Activated CD8-positive, alpha-beta memory T cell treated with anti-CD3 and anti-CD28 coated beads, Interleukin-2, amount 50 U/mL, for 48 hours (primary cell): Measurements from ENCODE around the gene LIPE.
"Not testable (repeated sequence)": the region's sequence is repeated elsewhere in the genome, so short reads cannot be mapped to it uniquely, and the experiment has no call there.

ENCODE experiments used
- DNase-seq: peaks from one replicate; pipeline ENCODE4 v3.0.0-alpha.2; 2020

LIPE gene

GRCh38 chr19:42427313-42427712 lies at the start of gene LIPE:
LIPE (minus strand) TSS chr19:42427388; CDS start chr19:42427149, 239 bp downstream.
- DNase-seq, result no peak

- no peak for DNase-seq
These were observed 48.2 kb upstream of the LIPE start for GRCh38 chr19:42475366-42475765.

GRCh38 chr19:42474743-42475142 lies 47.6 kb upstream of the LIPE start:
- no peak for DNase-seq

GRCh38 chr19:42473686-42474085 lies 46.5 kb upstream of the LIPE start:
- no peak for DNase-seq

- no peak for DNase-seq
These were observed 45.4 kb upstream of the LIPE start for GRCh38 chr19:42472402-42473147.

GRCh38 chr19:42471554-42472249 lies 44.5 kb upstream of the LIPE start:
- DNase-seq, result no peak

GRCh38 chr19:42469311-42470235 lies 42.4 kb upstream of the LIPE start:
- DNase-seq, result no peak

- DNase-seq, result no peak
These were observed 41.1 kb upstream of the LIPE start for GRCh38 chr19:42468273-42468796.

GRCh38 chr19:42467183-42467760 lies 40.1 kb upstream of the LIPE start:
- no peak for DNase-seq

GRCh38 chr19:42466521-42467182 lies 39.5 kb upstream of the LIPE start:
- DNase-seq, result no peak

- no peak for DNase-seq
These were observed 38.7 kb upstream of the LIPE start for GRCh38 chr19:42465827-42466280.

- DNase-seq, result no peak
These were observed 34.6 kb upstream of the LIPE start for GRCh38 chr19:42461700-42462324.

- DNase-seq, result not testable (repeated sequence)
These were observed 34.0 kb upstream of the LIPE start for GRCh38 chr19:42461231-42461630.

- no peak for DNase-seq
These were observed 32.7 kb upstream of the LIPE start for GRCh38 chr19:42459926-42460325.

GRCh38 chr19:42455621-42456081 lies 28.5 kb upstream of the LIPE start:
- DNase-seq, result no peak

GRCh38 chr19:42455086-42455485 lies 27.9 kb upstream of the LIPE start:
- no peak for DNase-seq

- DNase-seq, result no peak
These were observed 25.4 kb upstream of the LIPE start for GRCh38 chr19:42452590-42452989.

- peak; percentile 75 for DNase-seq
These were observed 23.2 kb upstream of the LIPE start for GRCh38 chr19:42450314-42450934.

GRCh38 chr19:42448306-42448705 lies 21.1 kb upstream of the LIPE start:
- DNase-seq, result not testable (repeated sequence)

GRCh38 chr19:42445948-42446347 lies 18.8 kb upstream of the LIPE start:
- DNase-seq, result no peak

- no peak for DNase-seq
These were observed 16.8 kb upstream of the LIPE start for GRCh38 chr19:42443944-42444398.
